GM10248 (cell line): ENCODE measurements around the gene RBM45.

Experiments
- CTCF ChIA-PET: fragments of 300-600 bp; sonication (Branson Sonifier 250); formaldehyde crosslinking; extraction: SDS; loops from one replicate; lab custom pipeline; 2021; ENCODE audit warnings: antibody characterized with exemption; lab: Yijun Ruan, JAX
- POLR2A ChIA-PET: fragments of 350-650 bp; sonication (Branson Sonifier 250); formaldehyde crosslinking; extraction: SDS; loops from one replicate; lab custom pipeline; 2020; ENCODE audit warnings: antibody characterized with exemption; lab: Yijun Ruan, JAX
- DNase-seq: peaks from one replicate; pipeline ENCODE4 v3.0.0; 2012; ENCODE audit errors: extremely low spot score
- CTCF ChIP-seq: IDR thresholded peaks from 2 replicates; pipeline ENCODE4 v1.5.1; 2012; ENCODE audit warnings: mild to moderate bottlenecking, low read depth; ENCODE audit errors: extremely low read depth, missing control alignments, control extremely low read depth

RBM45 gene

GRCh38 chr2:178173657-178174056 is 61.4 kb downstream of the RBM45 start:
- CTCF ChIA-PET, result interaction anchor here (0.7 to 1.3 kb wide), 4 partner anchors 9 to 61 kb away, joined by 3 to 4 read pairs (median 4); partner anchors contain the start of gene RBM45
- DNase-seq, result no peak
- POLR2A ChIA-PET, result no interaction called here
- no peak for TF ChIP-seq CTCF

- no peak for DNase-seq
- POLR2A ChIA-PET, result no interaction called here
- no peak for TF ChIP-seq CTCF
- CTCF ChIA-PET, result interaction anchor here (1.0 to 1.4 kb wide), 3 partner anchors 8 to 29 kb away, joined by 3 to 4 read pairs (median 3); no protein-coding TSS in a partner anchor
Observed at GRCh38 chr2:178177066-178177679, 64.9 kb downstream of the RBM45 start.
